MM.1S (cell line): Measurements from ENCODE around the gene FAM107A.

ENCODE experiments used
- DNase-seq: peaks from one replicate; pipeline ENCODE4 v3.0.0-alpha.2; 2015
- H2AFZ ChIP-seq: fragments of 300-600 bp; sonication (generic); 2 replicates; pipeline ENCODE4 v1.6.0; 2016; ENCODE audit warnings: antibody characterized with exemption, low read length
- H3F3A ChIP-seq: fragments of 300-600 bp; sonication (generic); 2 replicates; pipeline ENCODE4 v1.6.1; 2016; ENCODE audit warnings: mild to moderate bottlenecking, antibody characterized with exemption, low read length, moderate library complexity, mixed read lengths; ENCODE audit not compliant: insufficient read depth
- H3K27ac ChIP-seq: fragments of 300-600 bp; sonication (generic); 2 replicates; pipeline ENCODE4 v1.5.1; 2016; ENCODE audit warnings: mild to moderate bottlenecking, low read length
- H3K27me3 ChIP-seq: fragments of 300-600 bp; sonication (generic); replicated peaks from 2 replicates; pipeline ENCODE4 v1.6.0; 2016; ENCODE audit warnings: low read length; ENCODE audit not compliant: insufficient read depth
- H3K36me3 ChIP-seq: fragments of 300-600 bp; sonication (generic); replicated peaks from 2 replicates; pipeline ENCODE4 v1.6.1; 2016; ENCODE audit warnings: mild to moderate bottlenecking, low read length, mixed read lengths; ENCODE audit not compliant: insufficient read depth
- H3K4me1 ChIP-seq: fragments of 300-600 bp; sonication (generic); 2 replicates; pipeline ENCODE4 v1.6.1; 2016; ENCODE audit warnings: low read length, mixed read lengths
- H3K4me2 ChIP-seq: fragments of 300-600 bp; sonication (generic); 2 replicates; pipeline ENCODE4 v1.6.0; 2016; ENCODE audit warnings: low read depth, low read length
- H3K4me3 ChIP-seq: fragments of 300-600 bp; sonication (generic); 2 replicates; pipeline ENCODE4 v1.5.1; 2016; ENCODE audit warnings: low read length, mixed read lengths
- H3K79me2 ChIP-seq: fragments of 300-600 bp; sonication (generic); 2 replicates; pipeline ENCODE4 v1.6.1; 2016; ENCODE audit warnings: mixed run types, low read length, mixed read lengths
- H3K9ac ChIP-seq: fragments of 300-600 bp; sonication (generic); 2 replicates; pipeline ENCODE4 v1.6.1; 2016; ENCODE audit warnings: low read length, mixed read lengths
- H3K9me2 ChIP-seq: fragments of 300-600 bp; sonication (generic); replicated peaks from 2 replicates; pipeline ENCODE4 v1.6.1; 2016; ENCODE audit warnings: mild to moderate bottlenecking, low read length, mixed read lengths; ENCODE audit not compliant: insufficient read depth
- H3K9me3 ChIP-seq: fragments of 300-600 bp; sonication (generic); replicated peaks from 2 replicates; pipeline ENCODE4 v1.6.1; 2016; ENCODE audit warnings: mild to moderate bottlenecking, low read length, mixed read lengths; ENCODE audit not compliant: insufficient read depth
- H4K20me1 ChIP-seq: fragments of 300-600 bp; sonication (generic); 2 replicates; pipeline ENCODE4 v1.6.1; 2016; ENCODE audit warnings: mild to moderate bottlenecking, low read length, moderate library complexity, mixed read lengths; ENCODE audit not compliant: insufficient read depth
- EZH2 ChIP-seq: fragments of 300-600 bp; sonication (generic); optimal IDR thresholded peaks from 2 replicates; pipeline ENCODE3; 2017; ENCODE audit warnings: low read depth, mild to moderate bottlenecking, antibody characterized with exemption, low read length, mixed read lengths
- EZH2phosphoT487 ChIP-seq: fragments of 300-600 bp; sonication (generic); IDR thresholded peaks from 2 replicates; pipeline ENCODE4 v1.6.1; 2018; ENCODE audit warnings: antibody characterized with exemption, low read length
- TF ChIP-seq, protein P1 (sequence below): fragments of 300-600 bp; sonication (generic); IDR thresholded peaks from 2 replicates; pipeline ENCODE4 v1.5.1; 2016; ENCODE audit warnings: antibody characterized with exemption, low read length, mixed read lengths

The FAM107A gene

DNA sequence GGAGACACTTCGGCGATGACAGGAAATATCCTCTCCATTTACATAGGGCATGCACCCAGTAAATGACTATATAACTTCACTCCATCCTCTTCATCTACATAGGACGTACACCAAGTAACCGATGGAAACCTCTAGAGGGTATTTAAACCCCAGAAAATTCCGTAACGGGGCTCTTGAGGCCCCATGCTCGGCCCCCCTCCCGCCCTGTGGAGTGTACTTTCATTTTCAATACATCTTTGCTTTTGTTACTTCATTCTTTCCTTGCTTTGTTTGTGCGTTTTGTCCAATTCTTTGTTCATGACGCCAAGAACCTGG lies 7.5 kb upstream of the FAM107A start:
- H3F3A ChIP-seq, result no peaks in the 10 kb centered on the region
- peak overlapping the region; percentile 78 for H3K4me2 ChIP-seq
- TF ChIP-seq, protein P1, sequence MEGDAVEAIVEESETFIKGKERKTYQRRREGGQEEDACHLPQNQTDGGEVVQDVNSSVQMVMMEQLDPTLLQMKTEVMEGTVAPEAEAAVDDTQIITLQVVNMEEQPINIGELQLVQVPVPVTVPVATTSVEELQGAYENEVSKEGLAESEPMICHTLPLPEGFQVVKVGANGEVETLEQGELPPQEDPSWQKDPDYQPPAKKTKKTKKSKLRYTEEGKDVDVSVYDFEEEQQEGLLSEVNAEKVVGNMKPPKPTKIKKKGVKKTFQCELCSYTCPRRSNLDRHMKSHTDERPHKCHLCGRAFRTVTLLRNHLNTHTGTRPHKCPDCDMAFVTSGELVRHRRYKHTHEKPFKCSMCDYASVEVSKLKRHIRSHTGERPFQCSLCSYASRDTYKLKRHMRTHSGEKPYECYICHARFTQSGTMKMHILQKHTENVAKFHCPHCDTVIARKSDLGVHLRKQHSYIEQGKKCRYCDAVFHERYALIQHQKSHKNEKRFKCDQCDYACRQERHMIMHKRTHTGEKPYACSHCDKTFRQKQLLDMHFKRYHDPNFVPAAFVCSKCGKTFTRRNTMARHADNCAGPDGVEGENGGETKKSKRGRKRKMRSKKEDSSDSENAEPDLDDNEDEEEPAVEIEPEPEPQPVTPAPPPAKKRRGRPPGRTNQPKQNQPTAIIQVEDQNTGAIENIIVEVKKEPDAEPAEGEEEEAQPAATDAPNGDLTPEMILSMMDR, result no peak
- H3K9me2 ChIP-seq, result no peaks in the 10 kb centered on the region
- no peak overlapping the region for H3K27ac ChIP-seq
- H3K9me3 ChIP-seq, result no peaks in the 10 kb centered on the region
- H4K20me1 ChIP-seq, result no peaks in the 10 kb centered on the region
- 0 out of 2 replicates have a peak, but pooled peaks cover 3% of the 10 kb centered on the region for H3K4me1 ChIP-seq
- no peaks in the 10 kb centered on the region for H3K79me2 ChIP-seq
- no peaks in the 10 kb centered on the region for H3K36me3 ChIP-seq
- no peaks in the 10 kb centered on the region for H3K27me3 ChIP-seq
- peak overlapping the region; percentile 88 for H3K4me3 ChIP-seq
- peak; percentile 27 for DNase-seq
- H3K9ac ChIP-seq, result peak overlapping the region; percentile 44; the same call in 1 of the 2 replicates
- peak overlapping the region; percentile 96 for H2AFZ ChIP-seq

DNA sequence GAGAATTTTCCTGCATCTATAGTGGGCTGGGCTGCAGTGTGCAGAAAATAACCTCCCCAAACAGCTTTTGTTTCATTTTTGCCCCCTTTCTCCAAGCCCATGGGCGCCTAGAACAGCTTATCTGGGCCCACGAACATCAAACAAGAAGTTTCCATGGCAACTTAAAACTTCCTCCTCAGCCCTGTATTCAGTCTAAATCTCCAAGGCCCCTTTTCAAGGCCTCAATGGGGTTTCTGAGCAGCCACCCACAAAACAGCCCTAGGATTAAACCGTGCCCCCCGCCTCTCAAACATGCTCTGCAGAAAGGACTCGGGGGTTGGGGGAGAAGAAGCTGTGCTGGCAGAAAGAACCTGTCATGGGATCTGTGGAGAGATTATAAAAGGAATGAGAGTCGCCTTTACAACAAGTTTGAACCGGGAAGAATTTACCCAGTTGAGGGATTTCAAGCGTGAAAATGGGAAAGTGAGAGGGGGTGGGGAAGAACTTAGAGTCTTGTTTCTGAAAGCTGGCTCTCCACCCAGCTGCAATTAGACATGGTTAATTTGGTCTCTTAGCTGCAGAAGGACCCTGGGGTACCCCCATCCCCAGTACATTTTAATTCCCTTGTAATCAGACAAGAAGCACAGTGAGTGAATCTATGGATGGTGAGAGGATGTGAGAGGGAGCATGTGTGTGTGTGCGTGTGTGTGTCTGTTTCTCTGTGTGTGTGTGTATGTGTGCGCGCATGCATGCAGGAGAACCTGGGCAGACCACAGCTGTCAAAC lies 4.3 kb upstream of the FAM107A start:
- TF ChIP-seq EZH2phosphoT487 (no peak), EZH2 (no peak)
- TF ChIP-seq, protein P1, result no peak
- Histone ChIP-seq H3K36me3 (no peaks in the 10 kb centered on the region), H3K9me2 (no peaks in the 10 kb centered on the region), H3K27me3 (no peaks in the 10 kb centered on the region), H3K4me1 (0 out of 2 replicates have a peak, but pooled peaks cover 3% of the 10 kb centered on the region), H3K9ac (no peak overlapping the region), H3F3A (no peaks in the 10 kb centered on the region), H3K9me3 (no peaks in the 10 kb centered on the region), H3K27ac (no peak overlapping the region), H3K4me3 (no peak overlapping the region), H2AFZ (no peak overlapping the region), H4K20me1 (no peaks in the 10 kb centered on the region), H3K79me2 (no peaks in the 10 kb centered on the region), H3K4me2 (no peak overlapping the region)
- no peak for DNase-seq

DNA sequence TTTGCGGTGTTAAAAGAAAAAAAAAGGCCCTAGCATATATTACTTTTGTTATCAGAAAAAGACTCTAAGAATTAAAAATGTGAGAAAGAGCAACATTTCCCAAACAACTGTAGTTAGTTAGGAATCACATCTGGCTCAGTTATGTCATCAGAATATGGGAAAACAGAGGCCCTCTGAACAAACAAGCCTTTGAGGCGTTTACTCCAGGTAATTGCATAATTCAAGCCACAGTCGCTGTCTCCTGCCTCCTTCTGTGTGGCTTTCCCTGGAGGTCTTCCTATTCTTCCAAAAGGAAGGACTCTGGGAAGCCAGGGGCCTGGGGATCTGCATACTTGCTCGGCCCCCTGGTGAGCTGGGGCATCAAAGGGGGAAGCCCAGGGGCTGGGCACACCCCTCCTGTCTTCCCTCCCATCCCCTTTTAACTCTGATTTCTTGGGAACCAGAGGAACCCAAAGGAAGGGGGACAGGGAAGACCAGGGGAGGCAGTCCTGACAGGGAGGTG lies 3.7 kb upstream of the FAM107A start:
- H3K27ac ChIP-seq, result no peak overlapping the region
- no peaks in the 10 kb centered on the region for H3K27me3 ChIP-seq
- no peak overlapping the region for H3K4me3 ChIP-seq
- H3K79me2 ChIP-seq, result no peaks in the 10 kb centered on the region
- no peaks in the 10 kb centered on the region for H3K9me2 ChIP-seq
- TF ChIP-seq EZH2phosphoT487 (no peak), EZH2 (no peak)
- TF ChIP-seq, protein P1, result no peak
- no peaks in the 10 kb centered on the region for H4K20me1 ChIP-seq
- H3K4me2 ChIP-seq, result no peak overlapping the region
- no peaks in the 10 kb centered on the region for H3K36me3 ChIP-seq
- H2AFZ ChIP-seq, result no peak overlapping the region
- H3K4me1 ChIP-seq, result no peaks in the 10 kb centered on the region
- H3K9ac ChIP-seq, result no peak overlapping the region
- no peak for DNase-seq
- no peaks in the 10 kb centered on the region for H3K9me3 ChIP-seq
- no peaks in the 10 kb centered on the region for H3F3A ChIP-seq
